PC-9 (cell line): ENCODE results near the gene EFEMP2. TPM values are rescaled to one million over a fixed set of nuclear protein-coding genes. Genes with fewer than 3 reads are reported as not detected.

ENCODE experiments used
- BruUV-seq: library from RNA; stranded (reverse); fragments of 400-500 nt; replicated peaks from 2 replicates; lab custom pipeline; 2021; lab: Mats Ljungman, UMichigan
- CTCF ChIA-PET: fragments of 300-600 bp; sonication (Branson Sonifier 250); formaldehyde crosslinking; loops from one replicate; lab custom pipeline; 2022; ENCODE audit warnings: antibody characterized with exemption; lab: Charles Lee
- POLR2A ChIA-PET: fragments of 300-600 bp; sonication (Branson Sonifier 250); formaldehyde crosslinking; loops from one replicate; lab custom pipeline; 2022; ENCODE audit warnings: antibody characterized with exemption; ENCODE audit not compliant: unreplicated experiment; lab: Charles Lee
- DNase-seq, 2 experiments: peaks; one replicate each; pipeline versions ENCODE4 v3.0.0 to v3.0.0-alpha.2; 2015 to 2022; ENCODE audit warnings: mixed read lengths in 1 of 2
- H2AFZ ChIP-seq: fragments of 200-600 bp; sonication (generic); 2 replicates; pipeline ENCODE4 v1.8.1; 2017; ENCODE audit warnings: antibody characterized with exemption
- H3F3A ChIP-seq: fragments of 200-600 bp; sonication (generic); 2 replicates; pipeline ENCODE4 v1.8.1; 2017; ENCODE audit warnings: antibody characterized with exemption, mild to moderate bottlenecking, low read depth; ENCODE audit not compliant: insufficient read depth
- H3K27ac ChIP-seq: fragments of 200-600 bp; sonication (generic); 2 replicates; pipeline ENCODE4 v1.6.1; 2016; ENCODE audit warnings: mixed run types
- H3K27me3 ChIP-seq: fragments of 200-600 bp; sonication (generic); 2 replicates; pipeline ENCODE4 v1.6.1; 2016; ENCODE audit warnings: low read depth, mixed run types; ENCODE audit not compliant: insufficient read depth
- H3K36me3 ChIP-seq: fragments of 200-600 bp; sonication (generic); 2 replicates; pipeline ENCODE4 v1.6.1; 2016; ENCODE audit warnings: low read depth, mixed run types
- H3K4me1 ChIP-seq: fragments of 200-600 bp; sonication (generic); replicated peaks from 2 replicates; pipeline ENCODE4 v1.6.1; 2016; ENCODE audit warnings: mixed run types; ENCODE audit not compliant: insufficient read depth
- H3K4me2 ChIP-seq: fragments of 200-600 bp; sonication (generic); 2 replicates; pipeline ENCODE4 v1.6.1; 2017; ENCODE audit warnings: mixed run types
- H3K4me3 ChIP-seq: fragments of 200-600 bp; sonication (generic); 2 replicates; pipeline ENCODE4 v1.6.1; 2016; ENCODE audit warnings: mixed run types
- H3K79me2 ChIP-seq: fragments of 200-600 bp; sonication (generic); 2 replicates; pipeline ENCODE4 v1.6.1; 2017; ENCODE audit warnings: low read depth, mixed run types
- H3K9me2 ChIP-seq: fragments of 200-600 bp; sonication (generic); 2 replicates; pipeline ENCODE4 v1.8.1; 2017; ENCODE audit warnings: mild to moderate bottlenecking; ENCODE audit not compliant: insufficient read depth
- H3K9me3 ChIP-seq: fragments of 200-600 bp; sonication (generic); 2 replicates; pipeline ENCODE4 v1.8.1; 2016; ENCODE audit warnings: low read depth; ENCODE audit not compliant: insufficient read depth
- H4K20me1 ChIP-seq: fragments of 200-600 bp; sonication (generic); 2 replicates; pipeline ENCODE4 v1.8.1; 2017; ENCODE audit not compliant: insufficient read depth
- EZH2 ChIP-seq: fragments of 200-600 bp; sonication (generic); IDR thresholded peaks from 2 replicates; pipeline ENCODE4 v1.8.0; 2017; ENCODE audit warnings: antibody characterized with exemption, low read depth
- intact Hi-C: fragments of 100-400 bp; cut with micrococcal nuclease; formaldehyde crosslinking; loops from one replicate; pipeline ENCODE4 v1.10.0; 2022; ENCODE audit not compliant: unreplicated experiment
- total RNA-seq: library from RNA; stranded (reverse); gene quantifications from 2 replicates; pipeline ENCODE4 v1.2.3, GENCODE V29; 2021
- TF ChIP-seq, protein P1 (sequence below): fragments of 200-600 bp; sonication (generic); conservative IDR thresholded peaks from 2 replicates; pipeline ENCODE4 v1.6.1; 2017; ENCODE audit warnings: mixed run types, antibody characterized with exemption, mild to moderate bottlenecking, moderate library complexity

Gene EFEMP2
- total RNA-seq, 1 experiment from 2014 or later, result 18.1 TPM

DNA sequence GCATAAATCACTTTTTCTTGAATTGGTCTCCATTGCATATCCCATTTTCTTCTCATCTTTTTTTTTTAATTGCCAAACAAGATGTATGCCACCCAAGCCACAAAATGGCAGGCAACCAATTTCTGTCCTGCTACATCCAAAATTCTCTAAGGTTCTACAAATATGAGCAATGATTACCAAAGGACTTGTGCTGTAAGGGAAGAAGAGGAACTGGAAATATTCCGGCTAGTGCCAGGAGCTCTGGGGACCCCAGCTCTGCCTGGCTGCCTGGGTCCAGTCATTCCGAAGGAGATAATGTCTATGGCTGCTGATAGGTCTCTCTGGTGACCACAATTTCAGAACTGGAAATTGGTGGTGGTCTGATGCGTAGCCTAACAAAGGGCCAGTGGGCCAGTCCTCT, 55.9 kb downstream of the EFEMP2 start:
- Histone ChIP-seq H3F3A (peaks cover 7% of the 10 kb centered on the region), H3K27me3 (no peaks in the 10 kb centered on the region), H3K4me1 (peaks cover 8% of the 10 kb centered on the region; the same call in 1 of the 2 replicates), H3K9me3 (no peaks in the 10 kb centered on the region), H4K20me1 (no peaks in the 10 kb centered on the region), H3K4me2 (peak overlapping the region; percentile 83; the same call in 1 of the 2 replicates), H3K4me3 (no peak overlapping the region; the same call in 1 of the 2 replicates), H3K36me3 (no peaks in the 10 kb centered on the region), H3K9me2 (no peaks in the 10 kb centered on the region), H2AFZ (no peak overlapping the region), H3K27ac (no peak overlapping the region), H3K79me2 (no peaks in the 10 kb centered on the region)
- CTCF ChIA-PET, result interaction anchor here (0.7 to 2.7 kb wide), 4 partner anchors 17 to 104 kb away, joined by 3 to 16 read pairs (median 8); partner anchors contain the start of gene KAT5
- TF ChIP-seq, protein P1, sequence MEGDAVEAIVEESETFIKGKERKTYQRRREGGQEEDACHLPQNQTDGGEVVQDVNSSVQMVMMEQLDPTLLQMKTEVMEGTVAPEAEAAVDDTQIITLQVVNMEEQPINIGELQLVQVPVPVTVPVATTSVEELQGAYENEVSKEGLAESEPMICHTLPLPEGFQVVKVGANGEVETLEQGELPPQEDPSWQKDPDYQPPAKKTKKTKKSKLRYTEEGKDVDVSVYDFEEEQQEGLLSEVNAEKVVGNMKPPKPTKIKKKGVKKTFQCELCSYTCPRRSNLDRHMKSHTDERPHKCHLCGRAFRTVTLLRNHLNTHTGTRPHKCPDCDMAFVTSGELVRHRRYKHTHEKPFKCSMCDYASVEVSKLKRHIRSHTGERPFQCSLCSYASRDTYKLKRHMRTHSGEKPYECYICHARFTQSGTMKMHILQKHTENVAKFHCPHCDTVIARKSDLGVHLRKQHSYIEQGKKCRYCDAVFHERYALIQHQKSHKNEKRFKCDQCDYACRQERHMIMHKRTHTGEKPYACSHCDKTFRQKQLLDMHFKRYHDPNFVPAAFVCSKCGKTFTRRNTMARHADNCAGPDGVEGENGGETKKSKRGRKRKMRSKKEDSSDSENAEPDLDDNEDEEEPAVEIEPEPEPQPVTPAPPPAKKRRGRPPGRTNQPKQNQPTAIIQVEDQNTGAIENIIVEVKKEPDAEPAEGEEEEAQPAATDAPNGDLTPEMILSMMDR, result no peak
- TF ChIP-seq EZH2, result no peak
- POLR2A ChIA-PET, result no interaction called here
- BruUV-seq, result no TSS peak
- intact Hi-C loops, result loop anchor here (1.0 to 5.0 kb wide), 3 partner anchors 36 to 179 kb away; partner anchors contain the start of genes AP5B1 and SIPA1
- DNase-seq, result no peak

Other genes starting within 250 kb of the EFEMP2 start
- 65.6 and 81.3 TPM in 2 replicates for gene SIPA1, start 234.7 kb downstream of the EFEMP2 start, total RNA-seq
- 59.5 and 86.8 TPM in 2 replicates for gene RELA, start 209.9 kb downstream of the EFEMP2 start, total RNA-seq
- gene KAT5, start 160.5 kb downstream of the EFEMP2 start, total RNA-seq, result 49.6 and 57.1 TPM in 2 replicates
- 31.8 and 42.4 TPM in 2 replicates for gene RNASEH2C, start 152.0 kb downstream of the EFEMP2 start, total RNA-seq
- 20.8 and 28.0 TPM in 2 replicates for gene AP5B1, start 91.8 kb downstream of the EFEMP2 start, total RNA-seq
- gene OVOL1, start 85.7 kb downstream of the EFEMP2 start, total RNA-seq, result 10.2 and 10.5 TPM in 2 replicates
- not detected in 2 replicates for gene SNX32, start 38.8 kb downstream of the EFEMP2 start, total RNA-seq
- gene CFL1, start 14.6 kb downstream of the EFEMP2 start, total RNA-seq, result 1,598 and 1,798 TPM in 2 replicates
- gene MUS81, start 12.4 kb downstream of the EFEMP2 start, total RNA-seq, result 62.7 and 64.2 TPM in 2 replicates
- gene CTSW, start 7.0 kb upstream of the EFEMP2 start, total RNA-seq, result not detected in 2 replicates
- 105 and 141 TPM in 2 replicates for gene FIBP, start 15.7 kb upstream of the EFEMP2 start, total RNA-seq
- 45.0 and 95.0 TPM in 2 replicates for gene CCDC85B, start 17.9 kb upstream of the EFEMP2 start, total RNA-seq
- gene FOSL1, start 27.6 kb upstream of the EFEMP2 start, total RNA-seq, result 58.8 and 69.9 TPM in 2 replicates
- 36.5 and 43.9 TPM in 2 replicates for gene C11orf68, start 46.3 kb upstream of the EFEMP2 start, total RNA-seq
- 196 and 220 TPM in 2 replicates for gene DRAP1, start 46.6 kb upstream of the EFEMP2 start, total RNA-seq
- gene TSGA10IP, start 72.7 kb upstream of the EFEMP2 start, total RNA-seq, result not detected in 2 replicates
- 74.6 and 78.8 TPM in 2 replicates for gene SART1, start 88.9 kb upstream of the EFEMP2 start, total RNA-seq
- gene EIF1AD, start 129.4 kb upstream of the EFEMP2 start, total RNA-seq, result 42.9 and 55.2 TPM in 2 replicates
- gene BANF1, start 129.7 kb upstream of the EFEMP2 start, total RNA-seq, result 386 and 513 TPM in 2 replicates
- gene CST6, start 139.2 kb upstream of the EFEMP2 start, total RNA-seq, result 52.0 and 58.5 TPM in 2 replicates
- 2.3 and 4.2 TPM in 2 replicates for gene CATSPER1, start 153.7 kb upstream of the EFEMP2 start, total RNA-seq
- not detected in 2 replicates for gene GAL3ST3, start 176.4 kb upstream of the EFEMP2 start, total RNA-seq
- 221 and 224 TPM in 2 replicates for gene SF3B2, start 179.6 kb upstream of the EFEMP2 start, total RNA-seq
- 100 and 102 TPM in 2 replicates for gene PACS1, start 197.5 kb upstream of the EFEMP2 start, total RNA-seq